ENCODE measurements around the gene POLR2H.

- no peak for TF ChIP-seq CTCF (IDR thresholded peaks at IDR 0.05)
- no peak for TF ChIP-seq POLR2A (IDR thresholded peaks at IDR 0.05)
Measured at GRCh38 chr3:184322731-184323487, 38.6 kb upstream of the POLR2H start.
